K562 treated with DMSO at 1 percent for 48 hours (cell line): ENCODE measurements around the gene MAPKAP1. TPM values are rescaled to one million over a fixed set of nuclear protein-coding genes. Genes with fewer than 3 reads are reported as not detected.

Source experiments
- total RNA-seq: library from RNA; unstranded; fragments of 300-600 nt; gene quantifications from 2 replicates; pipeline ENCODE4 v1.2.3, GENCODE V29; 2022; ENCODE audit warnings: low replicate concordance; ENCODE audit errors: extremely low read depth

MAPKAP1 gene
- total RNA-seq = not detected in 2 replicates

GRCh38 chr9:125706651-125707471 lies at the start of gene MAPKAP1:
TSS of gene MAPKAP1 (minus strand) at chr9:125707208. CDS start at chr9:125672574, 34,634 bp downstream.

DNA sequence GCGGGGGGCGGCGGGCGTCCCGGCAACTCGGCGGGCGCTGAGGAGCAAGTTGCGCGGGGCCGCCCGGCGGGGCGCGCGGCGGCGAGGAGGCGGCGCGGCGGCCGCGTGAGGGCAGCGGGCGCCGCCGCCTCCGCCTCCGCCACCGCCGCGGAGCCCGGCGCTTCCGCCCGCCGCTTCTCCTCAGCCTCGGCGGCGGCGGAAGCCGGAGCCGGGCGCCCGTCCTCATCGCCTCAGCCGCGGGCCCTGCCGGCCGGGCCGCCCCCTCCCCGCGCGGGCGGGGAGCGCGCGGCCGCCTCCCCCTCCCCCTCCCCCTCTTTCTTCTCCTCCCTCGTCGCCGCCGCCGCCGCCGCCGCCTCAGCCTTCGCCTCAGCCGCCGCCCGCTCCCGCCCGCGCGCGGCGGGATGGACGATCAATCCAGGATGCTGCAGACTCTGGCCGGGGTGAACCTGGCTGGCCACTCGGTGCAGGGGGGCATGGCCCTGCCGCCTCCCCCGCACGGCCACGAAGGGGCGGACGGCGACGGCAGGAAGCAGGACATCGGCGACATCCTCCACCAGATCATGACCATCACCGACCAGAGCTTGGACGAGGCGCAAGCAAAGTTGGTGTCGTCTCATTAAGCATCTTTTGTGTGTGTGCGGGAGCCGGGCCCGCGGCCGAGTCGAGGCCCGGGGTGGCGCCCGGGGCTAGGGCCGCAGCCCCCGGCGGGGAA lies 40.2 kb upstream of the MAPKAP1 start, which contains the start of gene PBX3:
TSS of gene PBX3 (plus strand) at position 321 of the 712 bp plus-strand sequence.

Other genes with a start within 250 kb of the MAPKAP1 start
- gene PBX3, start 40.2 kb upstream of the MAPKAP1 start, total RNA-seq = not detected in 2 replicates